ENCODE measurements around the gene LIMS2. TPM values are rescaled to one million over a fixed set of nuclear protein-coding genes. Genes with fewer than 3 reads are reported as not detected.
A peak's percentile ranks its signal among the peaks of the same experiment; 100 is the strongest.

The LIMS2 gene
- total and polyA plus RNA-seq, 2 donors (not counting 3 experiments of a cell fraction or from before 2014, with no cell fraction given) = 48.3 to 55.6 TPM

DNA sequence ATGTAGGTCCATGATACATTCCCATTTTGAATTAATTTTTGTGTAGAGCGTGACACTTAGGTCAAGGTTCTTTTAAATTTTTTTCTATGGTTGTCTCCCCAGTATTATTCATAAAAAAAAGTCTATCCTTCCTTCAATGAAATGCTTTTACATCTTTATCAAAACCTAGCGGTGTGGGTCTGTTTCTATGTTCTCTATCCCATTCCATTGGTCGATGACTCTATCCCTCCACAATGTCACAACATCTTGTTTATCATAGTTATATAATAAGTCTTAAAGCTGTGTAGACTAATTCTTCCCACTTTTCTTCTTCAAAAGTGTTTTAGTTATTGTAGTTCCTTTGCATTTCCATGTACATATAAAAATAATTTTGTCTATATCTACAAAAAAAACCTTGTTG is 76.6 kb downstream of the LIMS2 start:
- DNase-seq (ENCODE audit: low read depth, low spot score) (no peak), FAIRE-seq (no peak)
- no peaks in the 10 kb centered on the region for H3K9me1 ChIP-seq (replicated peaks; ENCODE audit: control insufficient read depth, extremely low read depth, insufficient read depth, low read length)
- H3K9me3 ChIP-seq (replicated peaks; ENCODE audit: control insufficient read depth, insufficient read depth, low read length) = no peaks in the 10 kb centered on the region
- dilution Hi-C loops (cut with MboI; ENCODE audit: extremely low pct_ligation_motif_present, low sequenced_read_pairs) (no loop called here), intact Hi-C loops (cut with micrococcal nuclease) (loop anchor here (10.0 kb wide), 1 partner anchor 256 kb away; the partner anchor contains the start of gene POLR2D)
- H3K36me3 ChIP-seq (ENCODE audit: control insufficient read depth in 2 of 2, extremely low read depth in 1 of 2, insufficient read depth in 2 of 2, low read length in 2 of 2) = no peaks in the 10 kb centered on the region
- ChIA-PET CTCF (interaction anchor here (0.8 to 1.8 kb wide), 10 partner anchors 8 to 96 kb away, joined by 3 to 18 read pairs (median 4); partner anchors contain the start of gene LIMS2), POLR2A (interaction anchor here (0.6 kb wide), 1 partner anchor 57 kb away, joined by 3 read pairs; no protein-coding TSS in a partner anchor)
- no peak overlapping the region for H3K27ac ChIP-seq (ENCODE audit: insufficient read depth, low read depth, low read length)
- no peaks in the 10 kb centered on the region for H4K20me1 ChIP-seq (replicated peaks; ENCODE audit: control insufficient read depth, extremely low read depth, insufficient read depth, low read length)
- peak overlapping the region; percentile 38 for H3K4me2 ChIP-seq (ENCODE audit: insufficient read depth, low read length)
- H3K9ac ChIP-seq (replicated peaks; ENCODE audit: extremely low read depth, insufficient read depth, low read length) = no peak overlapping the region
- TF ChIP-seq, protein P1, sequence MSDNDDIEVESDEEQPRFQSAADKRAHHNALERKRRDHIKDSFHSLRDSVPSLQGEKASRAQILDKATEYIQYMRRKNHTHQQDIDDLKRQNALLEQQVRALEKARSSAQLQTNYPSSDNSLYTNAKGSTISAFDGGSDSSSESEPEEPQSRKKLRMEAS (IDR thresholded peaks at IDR 0.05; ENCODE audit: insufficient read depth, insufficient read length) = no peak
- no peak for TF ChIP-seq POLR2A (IDR thresholded peaks at IDR 0.05; ENCODE audit: low read depth, low read length)
- no peak for TF ChIP-seq FOS (IDR thresholded peaks at IDR 0.05; ENCODE audit: borderline replicate concordance, insufficient read depth, low read length)
- no peak for TF ChIP-seq MYC (IDR thresholded peaks at IDR 0.05; ENCODE audit: low read depth, low read length)
- no peak for TF ChIP-seq GATA2 (IDR thresholded peaks at IDR 0.05; ENCODE audit: insufficient read depth, insufficient read length, low read depth, low read length)
- TF ChIP-seq JUN (IDR thresholded peaks at IDR 0.05; ENCODE audit: borderline replicate concordance, insufficient read depth, insufficient read length, low read depth) = no peak
- no peak for TF ChIP-seq POLR2AphosphoS5 (IDR thresholded peaks at IDR 0.05; ENCODE audit: insufficient read depth, low read depth, low read length)
- TF ChIP-seq EZH2 (IDR thresholded peaks at IDR 0.05; ENCODE audit: borderline replicate concordance, low read depth, low read length, severe bottlenecking) = no peak
- TF ChIP-seq, protein P2, sequence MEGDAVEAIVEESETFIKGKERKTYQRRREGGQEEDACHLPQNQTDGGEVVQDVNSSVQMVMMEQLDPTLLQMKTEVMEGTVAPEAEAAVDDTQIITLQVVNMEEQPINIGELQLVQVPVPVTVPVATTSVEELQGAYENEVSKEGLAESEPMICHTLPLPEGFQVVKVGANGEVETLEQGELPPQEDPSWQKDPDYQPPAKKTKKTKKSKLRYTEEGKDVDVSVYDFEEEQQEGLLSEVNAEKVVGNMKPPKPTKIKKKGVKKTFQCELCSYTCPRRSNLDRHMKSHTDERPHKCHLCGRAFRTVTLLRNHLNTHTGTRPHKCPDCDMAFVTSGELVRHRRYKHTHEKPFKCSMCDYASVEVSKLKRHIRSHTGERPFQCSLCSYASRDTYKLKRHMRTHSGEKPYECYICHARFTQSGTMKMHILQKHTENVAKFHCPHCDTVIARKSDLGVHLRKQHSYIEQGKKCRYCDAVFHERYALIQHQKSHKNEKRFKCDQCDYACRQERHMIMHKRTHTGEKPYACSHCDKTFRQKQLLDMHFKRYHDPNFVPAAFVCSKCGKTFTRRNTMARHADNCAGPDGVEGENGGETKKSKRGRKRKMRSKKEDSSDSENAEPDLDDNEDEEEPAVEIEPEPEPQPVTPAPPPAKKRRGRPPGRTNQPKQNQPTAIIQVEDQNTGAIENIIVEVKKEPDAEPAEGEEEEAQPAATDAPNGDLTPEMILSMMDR (IDR thresholded peaks at IDR 0.05; ENCODE audit: extremely low read depth in 1 of 2, insufficient read depth in 1 of 2, low read depth in 1 of 2, low read length in 2 of 2) = no peak
- no peak overlapping the region for H2AFZ ChIP-seq (ENCODE audit: low read depth, low read length)
- H3K4me1 ChIP-seq (ENCODE audit: control insufficient read depth, extremely low read depth, insufficient read depth, low read length) = peaks cover 9% of the 10 kb centered on the region
- BruUV-seq (replicated peaks) = no TSS peak
- H3K79me2 ChIP-seq (ENCODE audit: control insufficient read depth, insufficient read depth, low read length) = no peaks in the 10 kb centered on the region
- no peak overlapping the region for H3K4me3 ChIP-seq (replicated peaks in 1 of 3; ENCODE audit: insufficient read depth in 1 of 3, low read depth in 1 of 3, low read length in 3 of 3)
- H3K27me3 ChIP-seq (ENCODE audit: control insufficient read depth in 2 of 2, insufficient read depth in 2 of 2, low read length in 2 of 2) = no peaks in the 10 kb centered on the region
